GM18505 (cell line): ENCODE measurements around the gene MRPS34.
"Not testable (repeated sequence)": the region's sequence is repeated elsewhere in the genome, so short reads cannot be mapped to it uniquely, and the experiment has no call there.

ENCODE experiments used
- ATAC-seq: cut with Tn5 transposase; IDR thresholded peaks from one replicate; pipeline ENCODE4 v1.9.1; 2021; ENCODE audit not compliant: unreplicated experiment
- POLR2A ChIP-seq: IDR thresholded peaks from 4 replicates; pipeline ENCODE4 v1.6.1; 2011; ENCODE audit warnings: borderline replicate concordance; ENCODE audit not compliant: insufficient read depth, insufficient read length; ENCODE audit errors: extremely low read depth

MRPS34 gene

DNA sequence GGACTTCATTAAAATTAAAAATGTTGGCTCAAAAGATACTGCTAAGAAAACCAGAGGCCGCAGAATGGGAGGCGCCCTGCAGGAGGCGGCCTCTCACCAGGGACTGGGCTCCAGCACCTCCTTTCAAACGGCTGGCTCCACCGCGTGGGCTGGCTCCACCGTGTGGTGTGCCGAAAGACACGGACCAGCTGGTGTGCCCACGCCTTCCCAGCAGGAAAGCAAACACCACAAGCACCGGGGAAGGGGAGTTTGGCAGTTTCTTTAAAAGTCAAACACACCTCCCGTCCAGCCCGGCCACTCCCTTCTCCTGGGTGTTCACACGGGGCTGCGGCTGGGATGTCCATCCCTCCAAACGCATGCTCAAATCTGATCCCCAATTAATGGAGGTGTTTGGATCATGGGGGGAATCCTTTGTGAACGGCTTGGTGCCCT is 39.8 kb upstream of the MRPS34 start:
- no peak for ATAC-seq
- TF ChIP-seq POLR2A: no peak

DNA sequence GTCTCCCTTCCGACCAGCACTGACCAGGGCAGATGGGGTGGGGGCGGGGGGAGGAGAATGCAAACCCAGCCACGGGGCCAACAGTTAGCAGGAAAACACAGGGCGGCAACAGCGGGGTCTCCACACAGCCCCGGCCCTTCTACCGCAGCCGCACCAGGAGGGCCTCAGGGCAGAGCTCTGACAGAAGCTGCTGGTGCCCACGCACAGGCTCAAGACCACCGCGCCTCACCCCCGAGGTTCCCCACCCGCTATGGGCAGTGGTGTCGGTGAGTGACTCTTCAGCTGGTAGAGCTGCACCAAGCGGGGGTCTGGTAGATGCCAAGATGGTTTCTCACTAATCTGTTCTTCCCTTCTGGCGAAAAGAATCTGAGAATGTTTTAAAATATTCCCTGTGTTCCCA is 37.6 kb upstream of the MRPS34 start:
- no peak for TF ChIP-seq POLR2A
- ATAC-seq: no peak

DNA sequence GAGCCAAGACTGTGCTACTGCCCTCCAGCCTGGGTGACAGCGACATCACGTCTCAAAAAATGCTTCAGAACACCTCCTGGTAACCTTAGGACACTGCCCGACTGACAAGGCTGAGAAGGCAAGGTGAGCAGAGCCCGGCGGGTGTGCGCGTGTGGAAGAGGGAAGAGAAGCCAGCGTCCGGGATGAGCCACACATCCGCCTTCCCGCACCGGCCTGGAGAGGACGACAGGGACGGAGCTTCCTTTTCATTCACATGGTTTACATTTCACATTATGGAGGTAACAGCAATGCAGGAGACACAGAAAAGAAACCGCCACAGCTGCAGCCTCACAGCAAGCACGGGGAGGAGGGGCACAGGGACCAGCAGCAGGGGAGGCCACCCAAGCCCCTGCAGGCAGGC is 37.2 kb upstream of the MRPS34 start:
- ATAC-seq: no peak
- TF ChIP-seq POLR2A: no peak

DNA sequence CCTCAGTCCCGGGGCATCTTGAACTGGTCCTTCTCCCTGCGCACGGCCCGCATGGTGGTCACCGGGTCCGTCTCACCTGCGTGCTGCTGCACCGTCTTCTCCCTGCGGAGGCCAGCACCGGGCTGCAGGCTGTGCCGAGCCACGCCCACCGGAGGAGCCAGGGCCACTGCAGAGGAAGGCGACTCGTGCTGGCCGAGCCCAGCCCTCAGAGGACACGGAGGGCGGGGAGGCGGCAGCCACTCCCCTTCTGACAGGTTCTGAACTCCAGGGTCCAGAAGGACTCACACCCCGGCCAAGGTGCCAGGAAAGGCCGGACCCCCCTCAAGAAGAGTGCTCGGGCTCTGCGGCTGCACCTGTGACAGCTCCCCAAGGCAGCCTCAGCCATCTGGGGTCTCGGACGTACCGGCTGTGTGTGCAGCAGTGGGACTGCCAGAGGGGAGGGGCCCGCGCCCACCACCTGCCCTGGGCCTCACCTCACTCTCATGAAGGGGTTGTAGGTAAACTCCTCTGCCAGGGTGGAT is 36.4 kb upstream of the MRPS34 start:
- no peak for ATAC-seq
- TF ChIP-seq POLR2A: no peak

DNA sequence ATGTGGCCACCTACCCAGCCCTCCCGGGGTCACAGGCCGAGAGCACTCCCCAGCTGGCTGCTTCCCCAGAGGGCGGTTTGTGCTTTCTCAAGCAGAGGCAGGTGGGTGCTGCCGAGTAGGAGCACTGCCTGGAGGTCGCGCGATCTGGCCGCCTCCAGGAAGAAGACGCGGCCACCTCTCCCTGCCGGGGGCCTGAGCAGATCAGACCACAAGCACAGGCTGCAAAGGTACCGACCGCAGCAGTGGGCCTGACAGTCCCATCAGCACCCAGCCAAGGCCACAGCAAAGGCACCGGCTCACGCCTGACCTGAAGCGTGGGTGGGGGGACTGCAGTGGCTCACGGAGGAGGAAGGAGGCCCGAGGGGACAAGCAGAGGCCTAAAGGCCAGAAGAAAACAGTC is 35.8 kb upstream of the MRPS34 start:
- ATAC-seq: no peak
- no peak for TF ChIP-seq POLR2A

DNA sequence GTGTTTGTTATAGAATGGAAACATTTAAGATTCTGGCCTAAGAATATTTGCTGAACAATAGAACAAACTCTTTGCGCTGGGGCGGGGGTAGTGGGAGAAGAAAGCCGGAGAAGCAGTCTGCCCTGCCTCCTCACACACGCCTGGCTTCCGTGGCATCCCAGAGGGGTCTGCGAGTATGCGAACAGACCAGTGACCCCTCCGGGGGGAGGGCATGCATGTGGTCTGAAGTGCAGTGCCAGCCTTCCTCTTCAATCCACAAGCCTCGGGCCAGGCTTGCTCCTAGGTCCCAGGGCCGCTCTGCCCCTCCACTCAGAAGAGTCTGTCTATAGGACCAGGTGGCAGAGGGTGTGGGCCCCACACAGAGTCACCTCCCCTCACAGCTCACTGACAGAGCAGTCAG is 34.7 kb upstream of the MRPS34 start:
- ATAC-seq: no peak

DNA sequence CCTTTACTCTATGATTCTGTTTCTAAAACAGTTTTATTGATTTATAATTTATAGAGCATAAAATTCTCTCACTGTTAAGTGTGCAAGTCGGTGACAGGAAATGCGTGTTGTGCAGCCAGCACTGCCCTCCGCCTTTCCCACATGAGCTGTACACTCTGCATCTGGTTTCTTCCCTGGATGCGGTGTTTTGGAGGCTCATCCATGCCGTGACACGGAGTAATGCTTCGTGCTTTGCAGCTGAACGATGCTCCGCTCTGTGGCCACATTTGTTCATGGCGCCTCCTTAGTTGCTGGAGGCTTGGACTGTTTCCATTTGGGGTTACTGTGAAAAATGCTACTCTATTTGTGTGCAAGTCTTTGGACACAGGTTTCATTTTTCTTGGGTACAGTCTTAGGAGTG is 27.8 kb upstream of the MRPS34 start:
- TF ChIP-seq POLR2A: no peak
- ATAC-seq: no peak

More for the DNA sequence above, 34.7 kb upstream of the MRPS34 start:
- no peak for TF ChIP-seq POLR2A

DNA sequence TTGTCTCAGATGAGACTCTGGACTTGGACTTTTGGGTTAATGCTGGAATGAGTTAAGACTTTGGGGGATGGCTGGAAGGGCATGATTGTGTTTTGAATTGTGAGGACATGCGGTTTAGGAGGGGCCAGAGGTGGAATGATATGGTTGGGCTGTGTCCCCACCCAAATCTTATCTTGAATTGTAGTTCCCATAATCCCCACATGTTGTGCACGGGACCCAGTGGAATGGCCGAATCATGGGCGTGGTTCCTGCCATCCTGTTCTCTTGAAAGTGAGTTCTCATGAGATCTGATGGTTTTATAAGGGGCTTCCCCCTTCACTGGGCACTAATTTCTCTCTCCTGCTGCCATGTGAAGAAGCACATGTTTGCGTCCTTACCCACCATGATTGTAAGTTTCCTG is 26.3 kb upstream of the MRPS34 start:
- ATAC-seq: not testable (repeated sequence)

DNA sequence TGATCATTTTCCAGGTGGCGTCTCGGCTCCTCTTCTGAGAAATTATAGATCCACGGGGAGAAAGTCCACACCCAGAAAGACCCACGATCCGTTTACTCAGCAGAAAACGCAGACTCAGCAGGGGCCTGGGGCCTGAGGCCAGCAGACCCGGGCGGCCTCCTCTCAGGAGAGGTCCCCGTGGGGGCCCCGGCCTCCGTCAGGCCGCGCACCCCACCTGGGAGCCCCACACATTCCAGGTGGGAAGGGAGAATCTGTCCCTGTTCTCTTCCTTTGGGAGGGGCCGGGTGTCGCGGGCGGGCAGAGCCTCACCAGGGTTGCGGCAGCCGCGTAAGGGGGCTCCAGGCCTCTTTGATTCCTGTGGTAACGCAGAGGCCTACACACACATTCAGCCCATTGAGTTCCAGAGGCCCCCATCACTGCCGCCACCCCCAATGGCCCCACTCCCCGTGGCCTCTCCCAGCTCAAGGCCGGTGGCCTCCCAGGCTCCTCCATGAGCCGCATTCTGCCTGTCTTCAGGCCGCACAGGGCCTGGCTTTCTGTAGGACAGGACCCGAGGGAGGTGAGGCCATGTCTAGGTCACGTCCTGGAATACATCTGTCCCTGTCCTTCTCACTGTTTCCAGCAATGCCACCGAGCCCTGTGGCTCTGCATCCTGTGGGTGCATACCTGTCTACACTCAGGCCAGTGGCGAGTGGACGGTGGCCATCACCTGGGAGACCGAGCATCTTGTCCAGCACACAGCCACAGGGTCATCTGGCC is 22.2 kb upstream of the MRPS34 start:
- no peak for ATAC-seq
- no peak for TF ChIP-seq POLR2A

DNA sequence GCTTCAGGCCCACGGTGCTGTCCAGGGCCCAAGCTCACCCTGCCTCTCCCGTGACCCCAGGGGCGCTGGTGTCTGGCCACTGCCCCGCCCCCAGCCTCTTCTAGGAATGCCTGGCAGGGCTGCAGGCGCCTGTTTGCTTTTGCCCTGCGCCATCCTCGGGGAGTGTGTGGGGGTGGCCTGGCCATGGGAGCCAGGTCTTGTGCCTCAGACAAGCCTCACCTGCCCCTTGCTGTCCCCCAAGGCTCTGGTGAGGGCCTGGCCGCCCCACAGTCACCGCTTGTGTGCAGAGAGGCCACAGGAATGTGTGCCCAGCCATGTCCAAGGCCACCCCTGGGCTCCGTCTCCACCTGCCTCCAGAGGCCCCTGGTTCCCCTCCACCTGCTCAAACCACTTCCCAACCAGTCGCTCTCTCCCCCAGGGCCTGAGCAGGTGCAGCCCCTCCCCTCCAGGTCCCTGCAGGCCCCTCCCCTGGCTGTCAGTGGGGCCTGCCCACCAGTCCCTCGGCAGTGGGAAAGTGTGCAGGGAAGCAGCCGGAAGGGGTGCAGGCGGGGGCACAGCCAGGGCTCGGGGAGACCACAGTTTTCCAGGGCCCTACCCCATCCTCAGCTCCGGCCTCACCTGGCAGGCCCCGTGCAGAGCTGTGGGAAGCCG is 21.4 kb upstream of the MRPS34 start:
- ATAC-seq: no peak
- no peak for TF ChIP-seq POLR2A

DNA sequence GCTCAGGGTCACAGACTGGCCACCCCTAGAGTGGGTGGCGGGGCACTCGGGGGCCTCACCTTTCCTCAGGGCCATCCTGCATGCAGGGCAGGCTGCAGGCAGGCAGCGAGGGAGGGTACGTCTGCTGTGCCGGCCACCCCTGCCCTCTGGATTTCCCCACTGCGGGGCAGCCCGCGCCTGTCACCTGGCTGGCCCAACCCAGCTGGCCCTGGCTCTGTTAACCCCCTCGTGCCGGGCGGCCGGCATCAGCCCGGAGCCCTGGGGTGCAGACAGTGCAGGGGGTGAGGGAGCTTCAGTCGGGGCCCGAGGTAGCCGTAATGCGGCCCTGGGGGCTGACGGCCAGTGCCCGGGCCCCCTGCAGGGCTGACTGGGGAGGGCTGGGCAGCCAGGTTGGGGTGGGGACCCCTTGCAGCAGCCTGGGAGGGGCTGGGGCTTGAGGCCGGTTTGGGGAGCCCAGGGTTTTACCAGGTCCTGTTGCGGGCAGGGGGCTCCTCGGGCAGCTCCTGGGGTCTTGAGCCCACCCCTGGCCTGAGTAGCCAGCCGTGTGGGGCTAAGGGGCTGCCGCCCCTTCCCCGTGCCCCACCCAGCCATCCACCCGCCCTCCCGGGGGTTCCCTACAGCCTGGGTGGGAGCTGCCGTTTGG is 20.8 kb upstream of the MRPS34 start, which contains the start of gene IGFALS:
IGFALS (minus strand) TSS at position 128 of the 643 bp plus-strand sequence; CDS start at position 75, 53 bp downstream.
- no peak for TF ChIP-seq POLR2A
- no peak for ATAC-seq

DNA sequence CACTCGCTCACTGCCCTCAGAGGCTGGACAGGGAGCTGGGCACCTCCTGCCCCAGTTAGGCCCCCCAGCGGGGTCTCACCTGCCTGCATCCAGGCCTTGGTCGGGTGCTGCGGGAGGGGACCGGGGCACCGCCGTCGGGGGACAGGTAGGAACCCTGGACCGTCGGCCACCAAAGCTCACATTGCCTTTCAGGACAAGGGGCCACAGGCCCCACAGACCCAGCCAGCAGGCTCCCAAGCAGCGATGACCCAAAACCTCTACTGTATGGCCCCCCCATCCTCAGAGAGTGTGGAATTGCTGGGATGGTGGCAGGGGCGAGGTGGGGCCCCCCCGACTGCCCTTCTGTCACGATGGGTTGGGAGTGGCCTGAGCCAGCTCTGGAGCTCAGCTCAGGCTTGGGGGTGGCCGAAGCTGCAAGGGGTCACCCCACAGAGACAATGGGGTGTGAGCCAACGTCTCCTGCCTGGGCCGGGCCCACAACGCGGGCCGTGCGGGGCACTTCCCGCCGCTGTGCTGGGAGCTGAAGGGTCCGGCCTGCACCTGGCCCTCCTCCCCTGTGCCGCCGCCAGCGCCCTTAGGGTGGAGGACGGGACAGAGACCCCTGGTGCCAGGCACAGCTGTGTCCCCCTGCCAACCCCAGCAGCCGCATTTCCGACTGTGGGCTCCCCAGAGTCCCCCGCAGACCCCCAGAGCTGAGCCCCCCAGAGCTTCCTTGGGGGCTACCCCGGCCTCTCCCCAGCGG is 20.1 kb upstream of the MRPS34 start:
- no peak for ATAC-seq
- TF ChIP-seq POLR2A: no peak
